Gastrocnemius medialis (tissue), 4 donors: ENCODE data around the gene TMTC2.

Experiments used
- CTCF ChIP-seq, 5 experiments: fragments of 450-650 bp in 3 of 5; fragments of 200-600 bp in 2 of 5; sonication (generic) in 2 of 5; IDR thresholded peaks in 4 of 5; conservative IDR thresholded peaks in 1 of 5; 1 replicate in 4 of 5; 2 replicates in 1 of 5; pipeline ENCODE4 v1.5.1; 2016 to 2019; ENCODE audit warnings: antibody characterized with exemption in 5 of 5, mild to moderate bottlenecking in 3 of 5, moderate library complexity in 3 of 5
- POLR2A ChIP-seq, 2 donors: fragments of 450-650 bp; IDR thresholded peaks; one replicate each; pipeline ENCODE4 v1.6.1; 2017; ENCODE audit warnings: antibody characterized with exemption in 2 of 2, mild to moderate bottlenecking in 2 of 2, moderate library complexity in 2 of 2

- TF ChIP-seq CTCF (IDR thresholded peaks at IDR 0.05 in 4 of 5, conservative IDR thresholded peaks at IDR 0.05 in 1 of 5), result no peak
- no peak for TF ChIP-seq POLR2A (IDR thresholded peaks at IDR 0.05)
Observed at GRCh38 chr12:82870771-82871377, 184.2 kb downstream of the TMTC2 start.
